Measurements from ENCODE around the gene CCNC. TPM values are rescaled to one million over a fixed set of nuclear protein-coding genes. Genes with fewer than 3 reads are reported as not detected.

Gene CCNC
- total RNA-seq, 1 donor from 2014 or later: 51.8 TPM

GRCh38 chr6:99498421-99498820, 70.0 kb downstream of the CCNC start:
- Mint-ChIP-seq H3K4me1 (ENCODE audit: low read depth, unreplicated experiment) (no peaks in the 10 kb centered on the region), H3K9me3 (ENCODE audit: unreplicated experiment) (no peaks in the 10 kb centered on the region), H3K4me3 (ENCODE audit: unreplicated experiment) (no peak overlapping the region), H3K27me3 (ENCODE audit: low read depth, unreplicated experiment) (no peaks in the 10 kb centered on the region), H3K36me3 (ENCODE audit: low read depth, unreplicated experiment) (peaks cover 5% of the 10 kb centered on the region), H3K27ac (ENCODE audit: unreplicated experiment) (no peak overlapping the region)
- Histone ChIP-seq H3K79me2 (ENCODE audit: insufficient read depth, low read length) (no peaks in the 10 kb centered on the region), H4K20me1 (ENCODE audit: insufficient read depth, low read length) (no peaks in the 10 kb centered on the region), H2AFZ (ENCODE audit: low read depth, low read length) (no peak overlapping the region), H3K9me3 (ENCODE audit: insufficient read depth, low read depth, low read length) (no peaks in the 10 kb centered on the region), H3K9ac (ENCODE audit: low read length) (no peak overlapping the region), H3K4me2 (ENCODE audit: low read length) (no peak overlapping the region), H3K4me3 (ENCODE audit: insufficient read depth, low read depth, low read length) (no peak overlapping the region), H3K27me3 (ENCODE audit: insufficient read depth, low read length) (no peaks in the 10 kb centered on the region), H3K27ac (ENCODE audit: low read depth, low read length) (no peak overlapping the region), H3K4me1 (ENCODE audit: insufficient read depth, low read length) (no peaks in the 10 kb centered on the region), H3K36me3 (ENCODE audit: insufficient read depth, low read length) (peaks cover 15% of the 10 kb centered on the region)
- DNase-seq (ENCODE audit: low read depth) (no peak), FAIRE-seq (no peak)
- TF ChIP-seq EZH2 (IDR thresholded peaks at IDR 0.05; ENCODE audit: insufficient read depth, low read length): no peak
- no peak for TF ChIP-seq CTCF (IDR thresholded peaks at IDR 0.05; ENCODE audit: insufficient read depth, low read depth, low read length)

GRCh38 chr6:99495466-99495865, 73.0 kb downstream of the CCNC start:
- FAIRE-seq (no peak), DNase-seq (ENCODE audit: low read depth) (no peak)
- Histone ChIP-seq H3K4me2 (ENCODE audit: low read length) (no peak overlapping the region), H3K27ac (ENCODE audit: low read depth, low read length) (no peak overlapping the region), H3K9ac (ENCODE audit: low read length) (no peak overlapping the region), H3K36me3 (ENCODE audit: insufficient read depth, low read length) (peaks cover 4% of the 10 kb centered on the region), H2AFZ (ENCODE audit: low read depth, low read length) (no peak overlapping the region), H3K79me2 (ENCODE audit: insufficient read depth, low read length) (no peaks in the 10 kb centered on the region), H3K4me1 (ENCODE audit: insufficient read depth, low read length) (no peaks in the 10 kb centered on the region), H3K4me3 (ENCODE audit: insufficient read depth, low read depth, low read length) (no peak overlapping the region), H4K20me1 (ENCODE audit: insufficient read depth, low read length) (no peaks in the 10 kb centered on the region), H3K9me3 (ENCODE audit: insufficient read depth, low read depth, low read length) (no peaks in the 10 kb centered on the region), H3K27me3 (ENCODE audit: insufficient read depth, low read length) (no peaks in the 10 kb centered on the region)
- H3K9me3 Mint-ChIP-seq (ENCODE audit: unreplicated experiment): no peaks in the 10 kb centered on the region
- H3K27me3 Mint-ChIP-seq (ENCODE audit: low read depth, unreplicated experiment): no peaks in the 10 kb centered on the region
- H3K36me3 Mint-ChIP-seq (ENCODE audit: low read depth, unreplicated experiment): no peaks in the 10 kb centered on the region
- no peak overlapping the region for H3K4me3 Mint-ChIP-seq (ENCODE audit: unreplicated experiment)
- TF ChIP-seq EZH2 (IDR thresholded peaks at IDR 0.05; ENCODE audit: insufficient read depth, low read length) (no peak), CTCF (IDR thresholded peaks at IDR 0.05; ENCODE audit: insufficient read depth, low read depth, low read length) (no peak)
- H3K27ac Mint-ChIP-seq (ENCODE audit: unreplicated experiment): no peak overlapping the region
- no peaks in the 10 kb centered on the region for H3K4me1 Mint-ChIP-seq (ENCODE audit: low read depth, unreplicated experiment)

Other genes with a start within 250 kb of the CCNC start
- gene FAXC, start 219.0 kb downstream of the CCNC start, total RNA-seq: 7.4 and 9.9 TPM in 2 replicates
- gene COQ3, start 174.5 kb downstream of the CCNC start, total RNA-seq: 3.7 and 5.0 TPM in 2 replicates
- gene PNISR, start 143.4 kb downstream of the CCNC start, total RNA-seq: 54.3 and 62.2 TPM in 2 replicates
- gene USP45, start 53.2 kb downstream of the CCNC start, total RNA-seq: 13.4 and 15.0 TPM in 2 replicates
- not detected in 2 replicates for gene PRDM13, start 38.2 kb upstream of the CCNC start, total RNA-seq

Data from astrocyte (in vitro differentiated cells and primary cell).